Gastroesophageal sphincter (tissue), 4 donors: Measurements from ENCODE around the gene COL18A1. TPM values are rescaled to one million over a fixed set of nuclear protein-coding genes. Genes with fewer than 3 reads are reported as not detected.

Source experiments
- ATAC-seq: fragments of 150-250 bp; one replicate; pipeline ENCODE4 v1.9.1; 2016; ENCODE audit warnings: mild to moderate bottlenecking, moderate library complexity
- H3K27ac ChIP-seq, 4 donors: fragments of 200-600 bp; sonication (generic) in 3 of 4; 1 replicate in 3 of 4; 2 replicates in 1 of 4; pipeline ENCODE4 v1.5.1; 2016 to 2019
- H3K27me3 ChIP-seq: fragments of 200-600 bp; sonication (generic); one replicate; pipeline ENCODE4 v1.5.1; 2019
- H3K36me3 ChIP-seq, 2 donors: fragments of 200-600 bp; sonication (generic); one replicate each; pipeline ENCODE4 v1.5.1; 2019; ENCODE audit warnings: control low read depth in 1 of 2
- H3K4me1 ChIP-seq, 3 donors: fragments of 200-600 bp; sonication (generic); 1 replicate in 2 of 3; 2 replicates in 1 of 3; pipeline ENCODE4 v1.5.1; 2016 to 2019; ENCODE audit warnings: control low read depth in 2 of 3
- H3K4me3 ChIP-seq, 2 donors: fragments of 200-600 bp; sonication (generic); one replicate each; pipeline ENCODE4 v1.5.1; 2019; ENCODE audit warnings: mild to moderate bottlenecking in 1 of 2, moderate library complexity in 1 of 2
- H3K9me3 ChIP-seq, 3 donors: fragments of 200-600 bp; sonication (generic); one replicate each; pipeline ENCODE4 v1.5.1; 2017 to 2019; ENCODE audit warnings: control low read depth in 2 of 3
- EP300 ChIP-seq: sonication (generic); formaldehyde crosslinking; IDR thresholded peaks from one replicate; pipeline ENCODE4 v1.6.1; 2017; ENCODE audit warnings: antibody characterized with exemption, mild to moderate bottlenecking
- POLR2A ChIP-seq, 2 donors: fragments of 450-650 bp; IDR thresholded peaks; one replicate each; pipeline ENCODE4 v1.6.1; 2017; ENCODE audit warnings: antibody characterized with exemption in 2 of 2, mild to moderate bottlenecking in 2 of 2, moderate library complexity in 1 of 2
- POLR2AphosphoS5 ChIP-seq: sonication (generic); formaldehyde crosslinking; IDR thresholded peaks from one replicate; pipeline ENCODE4 v1.6.1; 2017; ENCODE audit warnings: antibody characterized with exemption
- WGBS, 2 donors: methylation state at CpG; one replicate each; pipeline ENCODE4 v1.1.5; 2018; ENCODE audit warnings: low coverage in 1 of 2; 5-methylcytosine and 5-hydroxymethylcytosine counted together
- total RNA-seq, 4 donors: library from RNA; depleted of rRNA; stranded (reverse); fragments of >200 nt; gene quantifications; one replicate each; pipeline ENCODE4 v1.1.0, GENCODE V29; 2016
- TF ChIP-seq, protein P1 (sequence below), 4 experiments: fragments of 200-600 bp in 2 of 4; fragments of 450-650 bp in 2 of 4; sonication (generic) in 1 of 4; IDR thresholded peaks; one replicate each; pipeline ENCODE4 v1.5.1; 2017 to 2019; ENCODE audit warnings: antibody characterized with exemption in 4 of 4, mild to moderate bottlenecking in 2 of 4, moderate library complexity in 2 of 4

Gene COL18A1
- total RNA-seq, 4 donors from 2014 or later = 69.3 to 116 (median 78.4) TPM

DNA sequence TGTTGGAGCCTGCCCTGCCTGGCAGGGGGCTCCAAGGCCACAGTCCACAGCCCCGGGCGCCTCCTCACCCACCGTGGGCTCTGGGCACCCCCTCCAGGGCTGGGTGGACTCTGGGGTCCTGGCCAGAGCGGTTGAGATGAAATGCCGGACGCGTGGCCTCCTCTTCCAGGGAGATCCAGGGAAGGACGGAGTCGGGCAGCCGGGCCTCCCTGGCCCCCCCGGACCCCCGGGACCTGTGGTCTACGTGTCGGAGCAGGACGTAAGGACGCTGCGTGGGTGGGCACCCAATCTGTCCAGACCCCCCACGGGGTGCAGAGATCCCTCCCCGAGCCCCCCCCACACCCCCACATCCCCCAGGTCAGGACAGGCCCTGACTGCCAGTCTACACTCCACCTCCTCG lies 86.1 kb downstream of the COL18A1 start:
- TF ChIP-seq POLR2A (IDR thresholded peaks at IDR 0.05) = no peak
- no peak for TF ChIP-seq EP300
- TF ChIP-seq POLR2AphosphoS5 = no peak
- Histone ChIP-seq H3K4me1 (no peaks in the 10 kb centered on the region), H3K9me3 (no peaks in the 10 kb centered on the region), H3K36me3 (peaks cover 0 to 82% of the 10 kb centered on the region in 2 donors), H3K4me3 (no peak overlapping the region), H3K27ac (no peak overlapping the region), H3K27me3 (no peaks in the 10 kb centered on the region)
- WGBS, 2 donors = no CpG with 5 or more reads among the region's 20 CpGs
- ATAC-seq = no peak

DNA sequence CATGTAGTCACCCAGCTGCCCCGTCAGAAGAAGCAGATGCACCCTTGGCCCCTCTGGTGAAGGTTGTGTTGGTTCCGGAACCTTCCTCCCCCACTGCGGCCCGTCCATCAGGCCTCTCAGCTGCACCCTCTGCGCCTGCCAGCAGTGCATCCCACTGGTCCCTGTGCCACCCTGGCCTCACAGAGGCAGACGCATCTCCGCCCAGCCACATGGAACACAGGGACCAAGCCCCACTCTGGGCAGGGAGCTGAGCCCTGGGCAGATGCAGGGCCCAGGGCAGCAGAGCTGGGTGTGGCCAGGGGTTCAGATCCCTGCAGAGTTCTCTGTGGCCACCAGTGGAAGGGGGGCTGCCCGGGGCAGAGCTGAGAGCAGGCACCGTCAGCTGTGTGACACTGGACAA lies 86.7 kb downstream of the COL18A1 start:
- WGBS, 2 donors = 80% methylated on average over 1 of the region's 9 CpGs; no CpG with 5 or more reads in 1 of the 2 donors
- no peak for TF ChIP-seq POLR2A (IDR thresholded peaks at IDR 0.05)
- no peak for TF ChIP-seq EP300
- TF ChIP-seq, protein P1, sequence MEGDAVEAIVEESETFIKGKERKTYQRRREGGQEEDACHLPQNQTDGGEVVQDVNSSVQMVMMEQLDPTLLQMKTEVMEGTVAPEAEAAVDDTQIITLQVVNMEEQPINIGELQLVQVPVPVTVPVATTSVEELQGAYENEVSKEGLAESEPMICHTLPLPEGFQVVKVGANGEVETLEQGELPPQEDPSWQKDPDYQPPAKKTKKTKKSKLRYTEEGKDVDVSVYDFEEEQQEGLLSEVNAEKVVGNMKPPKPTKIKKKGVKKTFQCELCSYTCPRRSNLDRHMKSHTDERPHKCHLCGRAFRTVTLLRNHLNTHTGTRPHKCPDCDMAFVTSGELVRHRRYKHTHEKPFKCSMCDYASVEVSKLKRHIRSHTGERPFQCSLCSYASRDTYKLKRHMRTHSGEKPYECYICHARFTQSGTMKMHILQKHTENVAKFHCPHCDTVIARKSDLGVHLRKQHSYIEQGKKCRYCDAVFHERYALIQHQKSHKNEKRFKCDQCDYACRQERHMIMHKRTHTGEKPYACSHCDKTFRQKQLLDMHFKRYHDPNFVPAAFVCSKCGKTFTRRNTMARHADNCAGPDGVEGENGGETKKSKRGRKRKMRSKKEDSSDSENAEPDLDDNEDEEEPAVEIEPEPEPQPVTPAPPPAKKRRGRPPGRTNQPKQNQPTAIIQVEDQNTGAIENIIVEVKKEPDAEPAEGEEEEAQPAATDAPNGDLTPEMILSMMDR (IDR thresholded peaks at IDR 0.05) = no peak
- TF ChIP-seq POLR2AphosphoS5 = no peak
- H3K4me1 ChIP-seq = no peaks in the 10 kb centered on the region
- no peaks in the 10 kb centered on the region for H3K9me3 ChIP-seq
- H3K27ac ChIP-seq = no peak overlapping the region
- peaks cover 0 to 87% of the 10 kb centered on the region in 2 donors for H3K36me3 ChIP-seq
- no peak overlapping the region for H3K4me3 ChIP-seq
- H3K27me3 ChIP-seq = no peaks in the 10 kb centered on the region
- ATAC-seq = no peak

DNA sequence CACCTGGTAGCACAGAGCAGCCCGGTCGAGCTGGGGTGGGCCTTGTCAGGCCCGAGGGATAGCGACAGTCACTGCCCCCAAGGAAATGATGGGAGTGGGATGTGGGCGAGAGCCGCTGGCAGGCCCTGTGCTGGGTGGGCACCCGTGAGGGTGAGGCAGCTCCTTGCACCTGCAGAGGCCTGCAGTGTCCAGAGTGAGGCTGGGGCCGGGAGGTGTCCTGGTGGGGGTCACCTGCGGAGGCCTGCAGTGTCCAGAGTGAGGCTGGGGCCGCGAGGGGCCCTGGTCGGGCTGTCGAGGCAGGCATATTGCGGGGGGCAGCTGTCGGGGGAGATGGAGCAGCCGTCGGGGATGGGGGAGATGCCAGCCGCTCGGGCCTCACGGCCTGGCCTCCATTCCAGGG lies 87.8 kb downstream of the COL18A1 start:
- Histone ChIP-seq H3K9me3 (no peaks in the 10 kb centered on the region), H3K27ac (no peak overlapping the region), H3K27me3 (no peaks in the 10 kb centered on the region), H3K4me1 (no peaks in the 10 kb centered on the region), H3K36me3 (peaks cover 0 to 89% of the 10 kb centered on the region in 2 donors), H3K4me3 (no peak overlapping the region)
- no CpG with 5 or more reads among the region's 20 CpGs for WGBS, 2 donors
- ATAC-seq = no peak
- TF ChIP-seq, protein P1 (IDR thresholded peaks at IDR 0.05) = no peak
- TF ChIP-seq POLR2A (IDR thresholded peaks at IDR 0.05) (no peak), EP300 (no peak), POLR2AphosphoS5 (no peak)

DNA sequence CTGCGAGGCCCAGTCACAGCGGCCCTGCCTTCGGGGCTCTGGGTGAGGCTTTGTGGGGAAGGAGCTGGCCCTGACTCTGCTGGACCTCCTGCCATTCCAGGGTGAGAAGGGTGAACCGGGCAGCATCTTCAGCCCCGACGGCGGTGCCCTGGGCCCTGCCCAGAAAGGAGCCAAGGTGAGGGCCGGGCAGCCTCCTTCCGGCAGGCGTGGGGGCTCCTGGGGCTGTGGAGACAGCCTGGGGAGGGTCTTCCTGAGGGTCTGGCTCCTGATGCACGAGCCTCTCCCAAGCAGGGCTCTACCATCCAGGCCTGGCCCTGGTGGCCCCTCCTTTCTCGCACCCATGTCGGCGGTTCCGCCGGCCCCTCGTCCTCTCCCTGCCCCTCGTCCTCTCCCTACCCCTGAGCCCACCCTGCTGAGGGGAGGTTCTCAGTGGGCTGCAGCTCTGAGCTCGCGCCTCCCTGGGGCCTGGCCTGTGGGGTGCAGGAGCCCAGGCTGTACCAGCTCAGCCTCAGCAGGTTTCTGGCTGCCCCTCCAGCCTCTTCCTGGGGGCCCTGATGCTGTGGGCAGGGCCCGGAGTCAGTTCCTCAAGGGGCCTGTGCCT lies 88.5 kb downstream of the COL18A1 start:
- Histone ChIP-seq H3K4me1 (no peaks in the 10 kb centered on the region), H3K9me3 (no peaks in the 10 kb centered on the region), H3K4me3 (no peak overlapping the region), H3K36me3 (peaks cover 0 to 92% of the 10 kb centered on the region in 2 donors), H3K27ac (no peak overlapping the region), H3K27me3 (no peaks in the 10 kb centered on the region)
- ATAC-seq = no peak
- WGBS, 2 donors = no CpG with 5 or more reads among the region's 21 CpGs
- TF ChIP-seq POLR2A (IDR thresholded peaks at IDR 0.05) (no peak), POLR2AphosphoS5 (no peak), EP300 (no peak)
- TF ChIP-seq, protein P1 (IDR thresholded peaks at IDR 0.05) = no peak

DNA sequence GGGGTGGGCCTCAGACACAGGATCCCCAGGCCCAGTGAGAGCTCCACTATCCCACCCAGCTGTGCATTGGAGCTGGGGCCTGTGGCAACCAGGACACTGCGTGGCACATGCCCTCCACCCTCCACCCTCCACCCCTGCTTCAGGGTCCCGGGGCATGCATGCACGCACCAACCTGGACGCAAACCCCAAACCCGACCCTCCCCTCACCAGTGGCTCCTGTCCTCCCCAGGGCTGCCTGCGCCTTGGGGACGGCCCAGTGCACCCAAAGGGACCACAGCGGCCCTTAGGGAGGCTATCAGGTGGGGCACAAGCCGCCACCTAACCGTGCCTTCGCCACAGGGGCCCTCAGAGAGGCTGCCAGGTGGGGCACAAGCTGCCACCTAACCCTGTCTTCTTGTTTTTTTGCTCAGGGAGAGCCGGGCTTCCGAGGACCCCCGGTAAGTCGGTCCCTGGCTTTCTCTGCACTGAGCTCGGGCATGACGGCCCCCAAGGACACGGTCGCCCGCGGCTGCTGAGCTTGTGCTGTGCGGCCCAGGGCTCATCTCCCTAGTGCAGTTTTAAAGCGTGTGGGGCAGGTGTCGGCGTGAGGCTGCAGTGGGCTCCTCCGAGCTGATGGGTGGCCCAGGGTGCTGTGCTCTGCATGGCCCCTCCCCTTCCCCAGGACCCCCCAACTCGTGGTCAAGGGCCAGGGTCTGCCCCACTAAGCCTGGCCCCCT lies 89.3 kb downstream of the COL18A1 start:
- TF ChIP-seq, protein P1 (IDR thresholded peaks at IDR 0.05) = no peak
- TF ChIP-seq POLR2A (IDR thresholded peaks at IDR 0.05) = no peak
- TF ChIP-seq POLR2AphosphoS5 = no peak
- TF ChIP-seq EP300 = no peak
- H3K27me3 ChIP-seq = no peaks in the 10 kb centered on the region
- 80% methylated on average over 2 of the region's 27 CpGs; no CpG with 5 or more reads in 1 of the 2 donors for WGBS, 2 donors
- no peaks in the 10 kb centered on the region for H3K9me3 ChIP-seq
- no peak overlapping the region for H3K27ac ChIP-seq
- H3K4me1 ChIP-seq = no peaks in the 10 kb centered on the region
- H3K4me3 ChIP-seq = no peak overlapping the region
- ATAC-seq = no peak
- peaks cover 0 to 93% of the 10 kb centered on the region in 2 donors for H3K36me3 ChIP-seq
